Measurements from ENCODE around the gene LSAMP.

LSAMP gene

DNA sequence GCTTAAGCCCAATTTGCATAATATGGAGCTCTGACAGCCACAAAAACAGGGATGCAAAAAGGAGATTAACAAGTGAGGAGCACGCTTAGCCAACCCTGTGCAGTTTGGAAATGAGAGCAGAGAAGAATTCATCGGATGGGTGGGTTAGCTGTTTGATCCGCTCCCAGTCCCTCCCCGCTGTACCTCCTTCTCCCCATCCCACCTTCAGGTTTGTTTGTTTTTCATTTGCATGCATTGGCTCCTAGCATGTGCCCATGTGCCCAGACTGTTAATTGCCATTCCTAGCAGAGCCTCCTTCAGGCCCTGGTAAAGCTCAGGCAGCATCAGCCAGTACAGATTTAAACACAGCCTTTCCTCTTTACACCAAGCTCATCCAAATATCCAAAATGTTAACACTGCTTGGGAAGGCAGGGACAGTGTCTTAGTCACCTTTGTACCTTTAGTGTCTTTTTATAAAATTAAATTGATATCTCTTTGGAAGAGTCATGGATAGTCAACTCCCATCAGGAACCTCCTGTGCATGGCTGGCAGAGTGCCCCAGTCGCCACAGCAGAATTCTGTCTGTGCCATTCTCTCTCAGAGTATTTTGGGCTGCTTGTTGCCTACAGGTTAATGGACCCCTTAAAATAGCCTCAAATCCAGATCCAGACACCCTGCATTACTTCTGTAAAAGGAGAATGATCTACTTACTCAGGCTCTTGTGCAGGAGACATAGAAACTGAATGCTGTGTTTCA is 244.2 kb downstream of the LSAMP start:
- TF ChIP-seq POLR2AphosphoS5 (IDR thresholded peaks at IDR 0.05; ENCODE audit: low read depth, low read length): no peak
- TF ChIP-seq POU2F2 (IDR thresholded peaks at IDR 0.05; ENCODE audit: low read depth, low read length): no peak
- TF ChIP-seq TAF1 (IDR thresholded peaks at IDR 0.05; ENCODE audit: low read depth, low read length): no peak
- no peak for TF ChIP-seq SPI1 (IDR thresholded peaks at IDR 0.05; ENCODE audit: low read depth, low read length)
- TF ChIP-seq PAX5 (IDR thresholded peaks at IDR 0.05; ENCODE audit: insufficient read depth, low read length, severe bottlenecking): no peak
- no peak for TF ChIP-seq POLR2A (IDR thresholded peaks at IDR 0.05; ENCODE audit: low read depth, low read length)
- FAIRE-seq (no peak), DNase-seq (ENCODE audit: insufficient read length, low spot score) (no peak)

DNA sequence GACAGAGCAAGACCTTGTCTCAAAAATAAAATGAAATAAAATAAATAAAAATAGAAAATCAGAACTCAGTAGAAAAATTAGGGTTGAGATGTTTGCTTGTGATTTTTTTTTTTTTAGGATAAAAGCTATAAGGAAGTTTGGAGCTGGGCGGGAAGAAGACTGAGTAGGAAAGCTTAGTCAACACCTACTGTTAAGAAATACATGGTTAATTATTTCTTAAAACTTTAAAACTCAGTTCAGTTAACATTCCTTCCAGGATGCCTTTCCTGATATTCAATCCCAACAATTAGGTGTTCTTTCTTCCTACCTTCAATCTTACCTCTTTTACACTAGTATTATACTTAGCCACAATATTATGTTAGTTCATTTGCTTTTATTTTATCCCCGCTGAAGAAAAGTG is 246.2 kb downstream of the LSAMP start:
- FAIRE-seq (no peak), DNase-seq (ENCODE audit: insufficient read length, low spot score) (no peak)
- no peak for TF ChIP-seq PAX5 (IDR thresholded peaks at IDR 0.05; ENCODE audit: insufficient read depth, low read length, severe bottlenecking)
- no peak for TF ChIP-seq POU2F2 (IDR thresholded peaks at IDR 0.05; ENCODE audit: low read depth, low read length)
- no peak for TF ChIP-seq SPI1 (IDR thresholded peaks at IDR 0.05; ENCODE audit: low read depth, low read length)
- TF ChIP-seq POLR2AphosphoS5 (IDR thresholded peaks at IDR 0.05; ENCODE audit: low read depth, low read length): no peak
- no peak for TF ChIP-seq POLR2A (IDR thresholded peaks at IDR 0.05; ENCODE audit: low read depth, low read length)
- TF ChIP-seq TAF1 (IDR thresholded peaks at IDR 0.05; ENCODE audit: low read depth, low read length): no peak

DNA sequence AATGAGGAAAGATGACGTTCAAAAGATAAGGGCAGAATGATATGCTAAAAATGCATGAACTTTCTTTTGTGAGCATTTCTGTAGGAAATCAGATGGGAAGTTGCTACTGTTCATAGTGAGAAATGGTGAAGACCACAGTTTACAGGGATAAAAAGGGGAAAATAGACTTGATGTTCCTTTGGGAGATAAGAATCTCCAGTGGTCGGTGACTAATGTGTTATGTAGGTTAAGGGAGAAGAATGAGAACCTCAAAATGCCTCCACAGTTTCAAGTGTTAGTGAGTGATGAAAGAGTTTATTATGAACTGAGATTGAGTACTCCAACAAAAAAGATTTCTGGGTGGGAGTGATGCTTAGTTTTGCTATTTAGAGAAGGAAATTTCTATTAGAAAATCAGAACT is 247.2 kb downstream of the LSAMP start:
- FAIRE-seq (no peak), DNase-seq (ENCODE audit: insufficient read length, low spot score) (no peak)
- TF ChIP-seq SPI1 (IDR thresholded peaks at IDR 0.05; ENCODE audit: low read depth, low read length) (no peak), POU2F2 (IDR thresholded peaks at IDR 0.05; ENCODE audit: low read depth, low read length) (no peak), PAX5 (IDR thresholded peaks at IDR 0.05; ENCODE audit: insufficient read depth, low read length, severe bottlenecking) (no peak), POLR2AphosphoS5 (IDR thresholded peaks at IDR 0.05; ENCODE audit: low read depth, low read length) (no peak), POLR2A (IDR thresholded peaks at IDR 0.05; ENCODE audit: low read depth, low read length) (no peak)

DNA sequence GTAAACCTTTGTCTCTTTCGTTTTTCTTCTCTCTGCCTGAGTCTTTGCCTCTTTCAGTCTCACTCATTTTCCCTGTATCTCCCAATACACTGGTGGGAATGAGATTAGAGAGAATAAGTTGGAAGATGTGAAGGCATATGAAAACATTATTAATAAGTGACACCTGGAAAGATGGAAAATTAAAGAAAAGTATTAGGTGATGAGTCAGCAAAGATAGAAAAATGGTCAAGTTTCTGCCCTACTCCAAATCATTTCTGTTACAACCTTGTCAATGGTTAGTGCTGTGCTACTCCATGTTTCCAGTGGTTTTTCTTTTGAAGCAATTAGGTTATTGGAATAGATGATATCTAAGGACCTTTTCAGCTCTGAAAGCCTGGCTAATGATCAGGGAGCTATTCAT is 252.8 kb downstream of the LSAMP start:
- FAIRE-seq (no peak), DNase-seq (ENCODE audit: insufficient read length, low spot score) (no peak)
- no peak for TF ChIP-seq POLR2A (IDR thresholded peaks at IDR 0.05; ENCODE audit: low read depth, low read length)
- no peak for TF ChIP-seq SPI1 (IDR thresholded peaks at IDR 0.05; ENCODE audit: low read depth, low read length)
- no peak for TF ChIP-seq POU2F2 (IDR thresholded peaks at IDR 0.05; ENCODE audit: low read depth, low read length)
- TF ChIP-seq TAF1 (IDR thresholded peaks at IDR 0.05; ENCODE audit: low read depth, low read length): no peak
- no peak for TF ChIP-seq POLR2AphosphoS5 (IDR thresholded peaks at IDR 0.05; ENCODE audit: low read depth, low read length)
- no peak for TF ChIP-seq PAX5 (IDR thresholded peaks at IDR 0.05; ENCODE audit: insufficient read depth, low read length, severe bottlenecking)

DNA sequence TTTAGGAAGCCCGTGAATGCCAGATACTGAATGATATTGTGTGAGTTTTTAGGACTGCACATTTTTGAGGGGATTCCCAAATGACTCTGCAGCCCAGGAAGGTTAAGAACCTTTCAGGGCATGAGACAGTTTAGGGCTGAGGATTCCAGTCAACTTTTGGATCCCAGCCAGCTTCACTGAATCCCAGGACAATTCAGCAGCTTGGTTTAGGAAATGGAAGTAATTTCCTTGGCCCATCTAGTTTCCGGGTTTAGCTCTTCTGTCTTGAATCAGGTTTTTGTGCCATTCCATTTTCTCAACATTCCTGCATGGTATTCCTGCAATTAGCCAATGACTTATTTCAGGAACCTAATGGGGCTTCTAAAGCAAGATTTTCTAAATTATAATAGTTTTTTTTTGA is 253.9 kb downstream of the LSAMP start:
- FAIRE-seq (no peak), DNase-seq (ENCODE audit: insufficient read length, low spot score) (no peak)
- TF ChIP-seq POLR2A (IDR thresholded peaks at IDR 0.05; ENCODE audit: low read depth, low read length) (no peak), POLR2AphosphoS5 (IDR thresholded peaks at IDR 0.05; ENCODE audit: low read depth, low read length) (no peak), TAF1 (IDR thresholded peaks at IDR 0.05; ENCODE audit: low read depth, low read length) (no peak), POU2F2 (IDR thresholded peaks at IDR 0.05; ENCODE audit: low read depth, low read length) (no peak), PAX5 (IDR thresholded peaks at IDR 0.05; ENCODE audit: insufficient read depth, low read length, severe bottlenecking) (no peak), SPI1 (IDR thresholded peaks at IDR 0.05; ENCODE audit: low read depth, low read length) (no peak)

DNA sequence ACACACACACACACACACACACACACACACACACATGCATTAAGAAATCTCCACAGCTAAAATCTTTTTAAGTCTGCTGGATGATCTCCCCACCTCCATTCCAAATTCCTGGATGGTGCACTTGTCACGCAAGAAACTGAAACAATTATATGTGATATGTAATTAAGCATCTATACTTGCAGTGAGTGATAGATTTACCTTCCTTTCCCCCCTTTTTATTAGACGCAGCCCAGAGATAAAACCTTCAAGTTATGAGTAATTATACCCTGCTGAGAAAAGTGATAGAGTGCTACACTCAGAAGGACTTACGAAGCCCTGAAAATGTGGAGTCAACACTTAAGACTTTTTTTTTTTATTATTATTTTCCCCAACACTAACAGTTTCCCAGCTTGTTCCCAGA is 255.2 kb downstream of the LSAMP start:
- no peak for FAIRE-seq
- TF ChIP-seq PAX5 (IDR thresholded peaks at IDR 0.05; ENCODE audit: insufficient read depth, low read length, severe bottlenecking): no peak
- no peak for TF ChIP-seq POLR2AphosphoS5 (IDR thresholded peaks at IDR 0.05; ENCODE audit: low read depth, low read length)
- no peak for TF ChIP-seq POU2F2 (IDR thresholded peaks at IDR 0.05; ENCODE audit: low read depth, low read length)
- no peak for TF ChIP-seq TAF1 (IDR thresholded peaks at IDR 0.05; ENCODE audit: low read depth, low read length)
- no peak for TF ChIP-seq SPI1 (IDR thresholded peaks at IDR 0.05; ENCODE audit: low read depth, low read length)
- DNase-seq (ENCODE audit: insufficient read length, low spot score): no peak

DNA sequence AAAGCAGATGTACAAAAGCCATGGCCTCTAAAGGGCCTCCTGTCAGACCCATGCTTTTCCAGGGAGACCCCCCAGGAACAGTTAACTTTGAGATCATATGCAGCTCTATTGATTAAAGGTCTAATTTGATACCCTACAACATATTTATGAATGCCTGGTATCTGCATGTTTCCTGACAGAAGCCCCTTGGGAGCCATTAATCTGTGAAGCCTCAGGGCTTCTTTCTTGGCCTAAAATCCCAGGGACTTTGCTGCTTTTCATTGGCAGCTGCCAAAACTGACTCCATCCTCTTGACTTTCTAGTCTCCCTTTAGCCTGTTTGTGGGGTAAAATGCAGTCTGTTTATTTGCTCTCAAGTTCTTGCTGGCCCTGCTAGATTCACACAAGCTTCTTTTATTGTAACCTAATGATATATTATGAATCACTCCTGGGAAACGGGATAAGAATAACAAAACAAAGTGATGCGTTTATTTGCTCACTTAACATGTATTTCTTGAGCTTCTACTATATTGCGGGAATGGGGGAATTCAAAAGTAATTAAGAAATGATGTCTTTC is 257.0 kb downstream of the LSAMP start:
- TF ChIP-seq POLR2A (IDR thresholded peaks at IDR 0.05; ENCODE audit: low read depth, low read length) (no peak), SPI1 (IDR thresholded peaks at IDR 0.05; ENCODE audit: low read depth, low read length) (no peak), TAF1 (IDR thresholded peaks at IDR 0.05; ENCODE audit: low read depth, low read length) (no peak), PAX5 (IDR thresholded peaks at IDR 0.05; ENCODE audit: insufficient read depth, low read length, severe bottlenecking) (no peak), POLR2AphosphoS5 (IDR thresholded peaks at IDR 0.05; ENCODE audit: low read depth, low read length) (no peak), POU2F2 (IDR thresholded peaks at IDR 0.05; ENCODE audit: low read depth, low read length) (no peak)
- no peak for DNase-seq (ENCODE audit: insufficient read length, low spot score)
- FAIRE-seq: no peak

DNA sequence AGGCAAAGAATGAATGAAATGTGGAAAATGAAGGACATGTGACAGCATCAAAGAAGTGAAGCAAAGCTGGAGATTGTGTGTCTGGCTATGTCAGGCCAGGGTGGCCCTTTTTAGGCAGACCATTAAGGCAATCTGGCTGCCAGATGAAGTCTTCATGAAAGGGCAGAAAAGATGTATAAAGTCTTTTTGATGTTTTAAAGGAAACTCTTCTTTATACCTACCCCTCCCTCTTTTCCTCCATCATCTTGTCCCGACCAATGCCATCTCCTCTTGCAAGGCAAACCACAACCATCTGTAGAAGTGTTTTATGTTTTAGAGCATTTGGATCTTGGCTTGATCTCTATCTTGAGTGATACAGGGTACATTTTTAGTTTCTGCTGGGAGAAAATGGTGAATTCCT is 259.2 kb downstream of the LSAMP start:
- no peak for DNase-seq (ENCODE audit: insufficient read length, low spot score)
- TF ChIP-seq TAF1 (IDR thresholded peaks at IDR 0.05; ENCODE audit: low read depth, low read length) (no peak), POLR2A (IDR thresholded peaks at IDR 0.05; ENCODE audit: low read depth, low read length) (no peak), PAX5 (IDR thresholded peaks at IDR 0.05; ENCODE audit: insufficient read depth, low read length, severe bottlenecking) (no peak), POLR2AphosphoS5 (IDR thresholded peaks at IDR 0.05; ENCODE audit: low read depth, low read length) (no peak), POU2F2 (IDR thresholded peaks at IDR 0.05; ENCODE audit: low read depth, low read length) (no peak), SPI1 (IDR thresholded peaks at IDR 0.05; ENCODE audit: low read depth, low read length) (no peak)
- FAIRE-seq: no peak

DNA sequence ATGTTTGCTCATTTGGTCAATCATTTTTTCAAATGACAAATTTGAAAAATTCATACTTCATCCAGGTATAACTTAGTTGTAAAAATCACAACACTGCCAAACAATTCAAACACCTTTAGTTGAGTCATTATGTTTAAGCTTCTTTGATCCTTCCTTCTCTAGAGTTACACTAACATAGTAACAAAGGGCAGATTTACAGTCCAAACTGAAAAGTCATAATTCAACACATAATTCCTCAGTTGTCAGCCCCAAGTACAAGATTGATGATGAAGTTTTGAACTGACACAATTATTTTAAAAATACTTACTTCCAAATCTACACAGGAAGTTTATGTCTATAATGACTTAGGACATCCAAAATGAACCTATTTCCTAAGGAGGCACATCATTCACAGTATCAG is 264.1 kb downstream of the LSAMP start:
- TF ChIP-seq PAX5 (IDR thresholded peaks at IDR 0.05; ENCODE audit: insufficient read depth, low read length, severe bottlenecking): no peak
- no peak for TF ChIP-seq TAF1 (IDR thresholded peaks at IDR 0.05; ENCODE audit: low read depth, low read length)
- no peak for TF ChIP-seq POLR2A (IDR thresholded peaks at IDR 0.05; ENCODE audit: low read depth, low read length)
- TF ChIP-seq POU2F2 (IDR thresholded peaks at IDR 0.05; ENCODE audit: low read depth, low read length): no peak
- no peak for TF ChIP-seq POLR2AphosphoS5 (IDR thresholded peaks at IDR 0.05; ENCODE audit: low read depth, low read length)
- no peak for TF ChIP-seq SPI1 (IDR thresholded peaks at IDR 0.05; ENCODE audit: low read depth, low read length)
- DNase-seq (ENCODE audit: insufficient read length, low spot score): no peak
- no peak for FAIRE-seq

All from GM12891 (cell line).